ENCODE data around the gene KRT37.

The KRT37 gene

DNA sequence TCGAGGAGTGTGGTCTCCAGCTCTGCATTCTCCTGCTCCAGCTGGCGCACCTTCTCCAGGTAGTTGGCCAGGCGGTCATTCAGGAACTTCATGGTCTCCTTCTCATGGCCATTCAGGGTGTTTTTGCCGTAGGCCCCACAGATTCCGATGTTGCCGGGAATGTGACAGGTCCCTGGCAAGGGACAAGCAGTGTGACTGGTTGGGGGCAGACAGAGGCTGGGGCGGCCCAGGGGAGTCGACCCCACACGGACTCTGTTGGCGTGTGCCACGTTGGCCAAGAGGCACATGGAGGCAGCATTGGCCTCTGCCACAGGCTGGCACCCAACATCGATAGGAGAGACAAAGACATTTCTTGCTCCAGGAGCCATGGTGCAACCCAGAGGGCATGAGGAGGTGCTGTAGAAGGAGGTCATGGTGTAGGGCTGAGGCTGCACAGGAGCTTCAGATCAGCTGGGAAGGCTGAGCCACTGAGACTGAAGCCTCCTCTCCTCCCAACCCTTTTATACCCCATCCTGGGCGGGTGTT is at the start of gene KRT37:
Gene KRT37 (minus strand): TSS at position 475 of the 525 bp plus-strand sequence. CDS start 62 bp downstream, at position 413.
- no peak for DNase-seq (ENCODE audit: low read depth)

DNA sequence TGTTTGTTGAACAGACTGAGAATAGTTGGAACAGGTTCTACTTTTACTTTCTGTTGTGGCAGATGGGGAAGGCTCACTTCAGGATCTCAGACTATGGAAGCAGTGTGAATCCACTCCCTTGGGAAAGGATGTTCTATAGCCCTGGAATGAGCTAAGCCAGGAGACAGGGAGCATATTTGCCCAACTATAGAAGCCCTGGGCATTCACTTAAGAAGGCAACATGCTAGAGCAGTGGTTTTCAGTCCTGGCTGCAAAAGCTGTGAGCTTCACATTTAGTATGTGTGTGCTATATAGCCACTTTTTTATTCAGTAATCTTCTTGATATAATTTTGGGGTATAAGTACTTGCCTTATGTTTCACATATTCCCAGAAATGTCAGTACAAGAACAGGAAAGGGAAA is 44.0 kb upstream of the KRT37 start:
- no peak for DNase-seq (ENCODE audit: low read depth)

DNA sequence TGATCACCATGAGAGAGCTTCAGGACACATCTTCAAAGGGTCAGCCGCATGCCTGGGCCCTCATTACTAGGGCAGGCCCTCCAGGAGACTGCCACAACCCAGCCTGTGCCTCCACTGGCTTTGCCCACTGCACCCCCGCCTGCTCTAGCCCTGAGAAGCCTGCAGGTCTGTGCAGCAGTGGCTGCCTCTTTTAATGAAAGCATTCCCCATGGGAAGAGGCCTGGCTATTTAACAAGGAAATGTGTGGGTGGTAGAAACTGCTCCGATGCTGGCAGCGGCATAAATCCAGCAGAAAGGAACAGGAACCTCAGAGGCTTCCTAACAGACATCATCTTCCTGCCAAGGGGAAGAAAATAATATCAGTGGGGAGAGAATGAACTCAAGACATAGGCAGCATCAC is 43.2 kb upstream of the KRT37 start:
- no peak for DNase-seq (ENCODE audit: low read depth)

DNA sequence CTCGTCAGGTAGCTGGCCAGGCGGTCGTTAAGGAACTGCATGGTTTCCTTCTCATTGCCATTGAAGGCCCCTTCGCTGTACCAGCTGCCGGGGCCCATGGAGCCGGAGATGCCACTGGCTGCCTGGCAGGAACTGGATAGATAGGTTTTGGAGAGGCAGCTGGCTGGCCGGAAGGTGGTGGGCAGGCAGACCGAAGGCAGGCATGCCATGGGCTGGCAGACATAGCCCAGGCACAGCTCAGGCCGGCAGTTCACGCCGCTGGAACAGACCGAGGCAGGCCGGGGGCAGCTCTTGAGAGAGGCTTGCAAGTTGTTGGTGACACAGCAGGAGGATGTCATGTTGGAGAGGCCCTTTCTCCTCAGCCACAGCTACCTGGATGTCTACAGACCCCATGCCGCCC is 42.6 kb upstream of the KRT37 start, which contains the start of gene KRT32:
Gene KRT32 (minus strand): TSS at position 399 of the 400 bp plus-strand sequence. CDS start 61 bp downstream, at position 338.
- DNase-seq (ENCODE audit: low read depth): no peak

DNA sequence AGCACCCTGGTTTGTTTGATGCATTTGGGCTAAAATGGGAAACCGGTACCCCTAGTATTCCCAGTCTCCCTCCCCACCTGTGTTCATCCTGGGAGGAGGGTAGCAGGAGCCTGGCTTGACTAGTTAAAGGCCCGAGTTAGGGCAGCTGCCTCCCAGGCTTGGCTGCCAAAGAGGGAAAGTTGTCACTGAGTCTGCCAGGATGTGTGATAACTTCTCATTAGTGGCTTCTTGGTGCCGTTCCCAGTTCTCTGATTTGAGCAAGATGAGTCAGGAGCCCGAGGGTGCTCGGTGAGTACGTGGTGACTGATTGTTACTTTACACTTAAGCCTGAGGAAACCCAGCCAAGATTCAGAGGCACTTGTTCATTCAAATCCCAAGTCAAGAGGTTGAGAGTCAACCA is 40.3 kb upstream of the KRT37 start:
- DNase-seq (ENCODE audit: low read depth): peak; percentile 83

DNA sequence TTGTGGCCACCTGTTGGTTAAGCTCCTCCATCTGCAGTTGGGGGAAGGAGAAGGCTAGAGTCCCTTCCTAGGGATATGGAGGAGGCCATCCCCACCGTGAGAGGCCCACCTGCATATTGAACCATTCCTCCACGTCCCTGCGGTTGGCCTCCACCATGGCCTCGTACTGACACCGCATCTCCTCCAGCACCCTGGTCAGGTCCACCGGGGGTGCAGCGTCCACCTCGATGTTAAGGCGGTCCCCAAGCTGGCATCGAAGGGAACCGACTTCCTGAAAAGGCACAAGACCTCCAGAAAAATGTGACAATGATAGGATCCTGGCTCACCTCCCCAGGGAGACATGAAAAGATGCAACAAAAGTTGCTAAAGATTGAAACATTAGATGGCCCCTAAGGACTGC is 39.8 kb upstream of the KRT37 start:
- no peak for DNase-seq (ENCODE audit: low read depth)

DNA sequence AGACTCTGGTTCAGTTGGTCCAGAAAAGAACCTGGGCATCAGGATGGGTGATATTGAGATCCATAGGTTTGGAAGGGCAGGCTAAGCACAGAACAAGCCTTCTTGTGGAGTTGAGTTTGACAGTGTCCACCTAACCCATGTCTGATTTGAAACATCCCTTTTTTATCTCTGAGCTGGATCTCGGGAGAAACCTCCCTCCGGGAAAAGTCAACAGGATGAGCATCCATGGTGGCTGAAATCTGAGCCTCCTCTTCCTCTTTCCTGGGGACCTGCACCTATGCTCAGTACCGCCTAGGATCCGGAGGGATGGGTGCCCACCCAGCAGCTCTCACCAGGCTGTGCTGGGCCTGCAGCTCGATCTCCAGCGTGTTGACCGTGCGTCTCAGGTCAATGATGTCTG is 39.4 kb upstream of the KRT37 start:
- no peak for DNase-seq (ENCODE audit: low read depth)

DNA sequence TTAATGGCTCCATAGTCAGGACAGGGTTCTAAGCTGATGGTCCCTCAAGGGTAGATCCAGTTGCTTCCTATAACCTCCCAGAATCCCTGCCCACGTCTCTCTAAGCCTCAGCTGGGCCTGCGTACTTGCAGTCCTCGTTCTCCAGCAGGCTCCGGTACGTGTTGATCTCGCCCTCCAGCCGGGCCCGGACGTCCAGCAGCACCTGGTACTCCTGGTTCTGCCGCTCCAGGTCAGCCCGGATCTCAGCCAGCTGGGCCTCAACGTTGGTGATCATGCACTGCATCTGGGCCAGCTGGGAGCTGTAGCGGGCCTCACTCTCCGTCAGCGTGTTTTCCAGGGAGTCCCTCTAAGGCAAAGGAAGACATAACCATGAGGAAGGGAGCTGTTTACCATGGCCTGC is 38.3 kb upstream of the KRT37 start:
- DNase-seq (ENCODE audit: low read depth): no peak

DNA sequence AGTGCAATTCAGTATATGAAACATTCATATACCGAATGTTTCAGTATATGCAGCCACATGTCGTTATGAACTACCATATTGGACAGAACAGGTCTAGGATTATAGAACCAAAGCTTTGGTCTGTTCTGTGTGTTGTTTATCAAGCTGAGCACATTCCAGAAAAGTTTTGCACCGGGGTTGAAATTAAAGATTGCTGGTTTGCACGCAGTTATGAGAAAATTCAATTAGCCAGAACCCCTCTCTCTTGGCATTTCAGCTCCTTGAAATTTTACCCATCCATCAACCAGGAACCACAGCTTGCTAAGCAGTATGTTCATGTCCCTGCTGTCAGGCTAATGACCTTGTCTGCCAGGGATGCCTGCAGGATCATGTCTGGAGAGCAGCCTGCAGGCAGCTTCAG is 33.3 kb upstream of the KRT37 start:
- peak; percentile 17 for DNase-seq (ENCODE audit: low read depth)

DNA sequence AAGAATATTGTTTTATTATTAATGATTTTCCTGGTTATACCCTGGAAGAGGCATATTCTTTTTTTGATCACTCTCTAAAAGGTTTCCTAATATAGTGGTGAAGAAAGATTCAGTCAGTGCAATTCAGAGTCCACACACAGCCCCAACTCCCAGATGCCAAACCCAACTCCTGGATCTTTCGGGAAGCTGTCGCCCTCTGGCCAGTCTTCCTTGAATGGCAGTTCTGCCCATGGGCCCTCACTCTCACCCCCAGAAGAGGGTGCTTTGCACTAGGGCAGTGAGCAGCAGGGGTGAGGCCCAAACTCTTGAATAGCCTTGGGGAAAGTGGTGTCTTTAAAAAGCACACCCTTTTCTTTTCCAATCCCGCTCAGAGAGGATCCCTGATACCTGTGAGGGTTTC is 31.8 kb upstream of the KRT37 start:
- no peak for DNase-seq (ENCODE audit: low read depth)

DNA sequence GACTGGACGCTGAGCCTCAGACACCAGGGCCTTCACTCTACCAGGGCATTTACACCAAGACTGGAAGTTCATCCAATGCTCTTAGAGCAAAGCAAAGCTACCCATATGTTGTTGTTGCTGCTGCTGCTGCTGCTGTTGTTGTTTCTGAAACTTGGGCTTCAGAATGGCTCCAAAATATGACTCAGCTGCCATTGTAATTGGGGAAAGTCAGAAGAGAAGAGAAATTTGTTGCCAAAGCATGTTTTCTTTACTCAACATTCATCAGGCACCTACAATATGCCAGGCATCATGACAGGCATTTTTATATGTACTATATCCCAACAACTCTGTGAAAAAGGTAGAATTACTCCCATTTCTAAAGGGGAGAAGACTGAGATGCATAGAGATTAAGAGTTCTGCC is 30.9 kb upstream of the KRT37 start:
- DNase-seq (ENCODE audit: low read depth): no peak

DNA sequence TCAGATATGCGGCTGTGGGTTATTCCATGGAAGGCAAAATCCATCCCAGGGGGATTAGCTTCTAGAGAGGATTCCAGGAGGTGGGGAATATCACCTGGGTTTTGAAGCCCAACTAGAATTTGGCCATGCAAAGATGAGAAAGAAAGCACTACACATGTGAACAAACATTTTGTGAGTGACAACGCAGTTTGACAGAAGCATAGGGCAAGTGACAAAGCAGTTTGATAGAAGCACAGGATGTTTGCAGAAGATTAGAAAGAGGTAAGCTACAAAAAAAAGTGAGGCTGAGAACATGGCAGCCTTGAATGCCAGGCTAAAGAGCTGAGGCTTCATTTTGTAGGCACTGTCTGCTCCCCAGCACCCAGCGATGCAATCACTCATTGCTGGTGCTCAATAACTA is 28.7 kb upstream of the KRT37 start:
- no peak for DNase-seq (ENCODE audit: low read depth)

DNA sequence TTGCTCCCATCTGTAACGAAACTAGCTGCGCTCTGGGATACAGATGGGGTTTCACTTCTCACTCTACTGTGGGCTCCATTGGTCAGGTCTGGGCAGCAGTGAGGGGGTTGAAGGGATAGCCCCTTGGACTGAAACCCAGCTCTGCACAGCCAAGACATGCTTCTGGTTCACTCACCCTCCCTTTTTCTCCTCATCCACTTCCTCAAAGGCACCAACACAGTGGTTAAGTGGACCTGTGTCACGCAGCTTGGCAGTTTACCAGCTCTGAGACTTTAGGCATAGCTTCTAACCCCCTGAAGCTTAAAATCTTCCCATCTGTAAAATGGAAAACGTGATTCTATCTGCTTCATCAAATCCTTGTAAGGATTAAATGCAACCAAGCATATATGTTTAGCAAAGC is 27.9 kb upstream of the KRT37 start:
- DNase-seq (ENCODE audit: low read depth): no peak

DNA sequence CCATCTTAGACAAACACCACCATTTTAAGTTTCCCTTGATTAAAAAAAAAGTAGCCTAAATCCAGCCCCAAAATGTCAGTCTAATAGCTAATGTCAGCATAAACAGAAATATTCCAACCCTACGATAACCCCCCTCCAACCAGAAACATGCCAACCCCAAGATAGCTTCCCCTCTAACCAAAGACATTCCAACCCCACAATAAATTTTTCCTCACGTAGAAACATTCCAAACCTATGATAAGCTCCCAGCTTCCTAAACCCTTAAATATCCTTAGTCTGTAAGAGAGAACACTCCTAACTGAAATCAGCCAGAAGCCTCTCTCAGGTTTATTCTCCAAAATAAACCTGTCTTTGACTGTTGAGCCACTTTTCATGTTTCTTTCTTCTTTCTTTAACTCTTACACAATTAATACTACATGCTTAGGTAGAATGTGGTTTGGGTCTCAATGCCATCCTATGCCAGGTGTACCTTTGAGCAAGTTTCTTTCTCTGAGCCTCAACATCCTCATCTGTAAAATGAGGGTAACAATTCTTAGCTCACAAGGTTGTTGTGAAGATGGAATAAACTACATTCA is 26.9 kb upstream of the KRT37 start:
- peak; percentile 66 for DNase-seq (ENCODE audit: low read depth)

DNA sequence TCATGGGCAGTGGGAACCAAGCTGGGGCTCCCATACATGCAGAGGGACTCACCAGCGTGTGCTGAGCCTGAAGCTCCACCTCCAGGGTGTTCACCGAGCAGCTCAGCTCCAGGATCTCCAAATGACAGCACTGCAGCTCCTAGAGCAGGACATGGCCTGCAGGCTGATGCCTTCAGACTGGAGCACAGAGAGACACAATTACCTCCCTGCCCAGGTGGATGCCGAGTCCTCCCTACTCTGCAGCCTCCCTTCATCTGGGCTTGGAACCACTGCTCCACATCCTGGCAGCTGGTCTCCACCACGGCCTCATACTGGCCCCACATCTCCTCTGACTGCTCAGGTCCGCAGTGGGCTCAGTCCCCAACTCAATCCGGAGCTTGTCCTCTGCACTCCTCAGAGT is 24.6 kb upstream of the KRT37 start:
- no peak for DNase-seq (ENCODE audit: low read depth)

DNA sequence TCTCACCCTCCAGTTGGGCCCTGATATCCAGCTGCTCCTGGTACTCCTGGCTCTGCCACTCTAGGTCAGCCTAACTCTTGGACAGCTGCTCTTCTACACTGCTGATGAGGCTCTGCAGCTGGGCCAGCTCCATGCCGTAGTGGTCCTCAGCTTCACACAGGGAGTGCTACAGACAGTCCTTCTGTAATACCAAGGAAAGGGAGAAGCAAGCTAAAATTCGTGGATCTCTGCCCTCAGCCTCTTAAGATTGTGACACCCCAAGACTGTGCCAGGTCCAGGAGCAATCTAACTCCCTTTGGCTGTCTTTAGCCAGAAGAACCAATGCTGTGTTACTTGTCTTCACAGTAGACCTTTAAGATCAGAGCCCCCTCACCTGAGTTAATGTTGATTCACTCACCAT is 24.1 kb upstream of the KRT37 start:
- peak; percentile 9 for DNase-seq (ENCODE audit: low read depth)

DNA sequence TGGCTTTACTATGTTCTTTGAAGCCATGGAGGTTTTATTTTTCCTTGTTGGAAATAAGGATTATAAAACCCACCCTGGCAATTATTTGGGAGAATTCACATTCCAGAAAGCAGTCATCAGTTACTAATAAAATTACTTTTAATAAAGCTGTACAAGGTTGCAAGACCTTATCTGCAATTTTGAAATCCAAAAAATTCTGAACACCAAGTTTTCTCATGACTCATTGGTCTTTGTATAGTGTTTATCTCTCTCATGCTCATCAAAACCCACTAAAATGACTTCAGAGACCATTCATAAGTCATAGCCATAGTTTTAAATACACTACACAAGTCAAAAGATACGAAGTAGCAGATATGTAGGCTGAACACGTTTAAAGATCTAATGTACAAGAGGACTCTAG is 22.4 kb upstream of the KRT37 start:
- DNase-seq (ENCODE audit: low read depth): peak; percentile 97

DNA sequence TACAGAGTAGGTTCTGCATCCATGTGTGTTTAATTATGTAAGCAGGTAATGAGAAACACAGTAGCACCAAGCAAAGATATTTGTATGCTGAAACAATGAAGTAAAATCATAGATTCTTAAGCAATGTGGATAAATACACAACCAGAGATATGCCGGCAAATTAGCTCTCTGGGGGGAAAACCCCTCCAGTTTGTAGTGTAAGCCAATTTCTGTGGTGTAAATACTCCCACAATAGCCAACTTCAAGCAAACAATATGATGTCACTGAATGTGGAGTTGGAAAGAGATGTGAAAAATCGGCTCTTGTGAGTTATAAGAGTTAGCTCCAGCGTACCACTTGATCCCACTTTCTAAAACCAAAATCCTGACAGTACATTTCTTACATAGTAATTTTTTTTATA is 20.3 kb upstream of the KRT37 start:
- DNase-seq (ENCODE audit: low read depth): peak; percentile 11

DNA sequence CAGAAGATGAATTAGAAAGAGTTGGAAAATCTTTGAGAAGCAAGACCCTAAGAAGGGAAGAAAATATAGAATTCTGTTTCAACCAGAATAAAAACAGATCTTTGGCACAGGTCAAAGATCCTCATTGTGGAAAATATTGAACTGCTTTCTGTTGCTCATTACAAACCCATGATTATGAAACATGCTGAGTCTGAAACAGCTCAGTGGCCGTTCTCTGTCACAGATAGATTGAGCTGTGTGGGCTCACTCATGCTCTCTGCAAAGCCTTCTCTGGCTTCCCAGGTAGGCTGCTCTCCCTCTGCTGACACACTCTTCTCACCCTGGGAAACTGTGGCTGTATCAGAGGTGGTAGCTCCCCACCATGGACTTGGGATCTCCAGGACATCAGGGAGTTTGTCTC is 19.8 kb upstream of the KRT37 start:
- peak; percentile 35 for DNase-seq (ENCODE audit: low read depth)

DNA sequence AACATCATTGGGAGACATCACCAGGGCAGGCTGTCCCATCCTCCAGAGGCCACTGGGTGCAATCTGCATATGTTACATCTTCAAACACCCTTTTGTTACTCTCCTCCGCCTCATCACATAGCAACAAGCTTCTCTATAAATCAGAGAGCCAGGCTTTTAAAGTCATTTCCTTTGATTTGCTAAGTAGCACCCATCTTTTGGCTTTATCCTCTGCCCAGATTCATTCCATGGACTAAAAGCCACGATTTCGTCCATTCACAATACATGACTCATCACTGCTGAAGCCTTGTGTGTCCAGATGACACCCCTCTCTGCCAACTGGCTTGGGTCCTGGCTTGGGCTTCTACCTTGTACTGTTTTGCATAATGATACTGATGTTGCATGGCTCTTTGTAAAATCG is 18.4 kb upstream of the KRT37 start:
- peak; percentile 53 for DNase-seq (ENCODE audit: low read depth)

DNA sequence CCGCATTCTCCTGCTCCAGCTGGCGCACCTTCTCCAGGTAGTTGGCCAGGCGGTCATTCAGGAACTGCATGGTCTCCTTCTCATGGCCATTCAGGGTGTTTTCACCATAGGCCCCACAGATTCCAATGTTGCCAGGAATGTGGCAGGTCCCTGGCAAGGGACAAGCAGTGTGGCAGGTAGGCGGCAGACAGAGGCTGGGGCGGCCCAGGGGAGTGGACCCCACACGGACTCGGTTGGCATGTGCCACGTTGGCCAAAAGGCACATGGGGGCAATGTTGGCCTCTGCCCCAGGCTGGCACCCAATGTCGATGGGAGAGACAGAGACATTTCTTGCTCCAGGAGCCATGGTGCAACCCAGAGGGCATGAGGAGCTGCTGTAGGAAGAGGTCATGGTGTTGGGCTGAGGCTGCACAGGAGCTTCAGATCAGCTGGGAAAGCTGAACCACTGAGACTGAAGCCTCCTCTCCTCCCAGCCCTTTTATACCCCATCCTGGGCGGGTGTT is 16.2 kb upstream of the KRT37 start, which contains the start of gene KRT38:
Gene KRT38 (minus strand): TSS at position 453 of the 503 bp plus-strand sequence. CDS start 62 bp downstream, at position 391.
- DNase-seq (ENCODE audit: low read depth): no peak

DNA sequence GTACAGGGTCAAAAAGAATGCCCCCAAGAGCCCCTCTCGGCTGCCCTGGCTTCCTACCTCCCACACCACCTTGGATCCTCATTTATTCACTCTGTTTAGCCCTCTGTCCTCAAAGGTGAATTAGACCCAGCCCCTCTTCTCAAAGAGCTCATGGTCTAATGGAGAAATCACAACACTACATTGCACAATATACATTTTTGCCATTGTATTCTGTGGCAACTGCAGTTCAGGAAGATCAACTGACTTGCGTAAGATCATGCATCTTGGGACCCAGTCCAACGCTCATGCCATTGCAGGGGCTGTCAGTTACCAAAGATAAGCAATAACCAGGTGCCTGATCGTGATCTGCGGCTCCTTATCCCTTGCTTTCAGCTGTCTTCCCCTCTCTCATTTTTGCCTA is 15.0 kb upstream of the KRT37 start:
- DNase-seq (ENCODE audit: low read depth): peak; percentile 86

DNA sequence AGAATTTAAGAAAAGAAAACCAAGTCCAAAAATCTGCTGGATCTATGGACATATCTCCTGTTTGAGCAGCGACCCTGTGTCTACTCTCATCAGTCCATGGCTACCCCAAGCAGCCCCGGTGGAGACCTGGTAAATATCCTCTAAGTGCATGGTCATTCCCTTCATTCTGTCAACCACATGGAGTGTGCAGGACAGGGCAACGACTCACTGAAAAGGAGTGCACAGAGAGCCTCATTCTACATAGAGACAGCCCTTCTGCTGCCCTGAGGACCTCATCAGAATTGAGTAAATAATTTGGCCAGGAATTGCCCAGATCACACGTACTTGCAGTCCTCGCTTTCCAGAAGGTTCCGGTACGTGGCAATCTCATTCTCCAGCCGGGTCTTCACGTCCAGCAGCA is 13.4 kb upstream of the KRT37 start:
- DNase-seq (ENCODE audit: low read depth): no peak

DNA sequence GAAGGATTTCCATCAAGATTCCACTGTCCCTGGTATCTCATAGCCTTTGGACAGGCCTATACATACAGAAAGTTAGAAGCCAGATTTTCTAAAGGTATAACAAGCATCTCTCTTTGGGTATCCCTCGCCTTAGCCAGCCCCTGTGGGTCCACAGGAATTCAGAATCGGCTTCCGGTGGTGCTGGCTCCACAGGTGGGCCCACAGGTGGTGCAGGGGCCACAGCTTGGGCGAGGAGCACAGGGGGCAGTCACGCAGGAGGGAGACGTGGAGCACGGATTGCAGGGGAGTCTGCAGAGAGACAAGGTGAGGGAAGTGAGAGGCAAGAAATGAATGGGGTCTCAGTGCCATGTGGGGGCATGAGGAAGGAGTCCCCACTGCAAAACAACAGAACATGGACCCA is 12.9 kb upstream of the KRT37 start:
- DNase-seq (ENCODE audit: low read depth): no peak

Measured in amniotic epithelial cell (primary cell).